ENCODE measurements around the gene CELF2.
"Not testable (repeated sequence)": the region's sequence is repeated elsewhere in the genome, so short reads cannot be mapped to it uniquely, and the experiment has no call there.

Gene CELF2

DNA sequence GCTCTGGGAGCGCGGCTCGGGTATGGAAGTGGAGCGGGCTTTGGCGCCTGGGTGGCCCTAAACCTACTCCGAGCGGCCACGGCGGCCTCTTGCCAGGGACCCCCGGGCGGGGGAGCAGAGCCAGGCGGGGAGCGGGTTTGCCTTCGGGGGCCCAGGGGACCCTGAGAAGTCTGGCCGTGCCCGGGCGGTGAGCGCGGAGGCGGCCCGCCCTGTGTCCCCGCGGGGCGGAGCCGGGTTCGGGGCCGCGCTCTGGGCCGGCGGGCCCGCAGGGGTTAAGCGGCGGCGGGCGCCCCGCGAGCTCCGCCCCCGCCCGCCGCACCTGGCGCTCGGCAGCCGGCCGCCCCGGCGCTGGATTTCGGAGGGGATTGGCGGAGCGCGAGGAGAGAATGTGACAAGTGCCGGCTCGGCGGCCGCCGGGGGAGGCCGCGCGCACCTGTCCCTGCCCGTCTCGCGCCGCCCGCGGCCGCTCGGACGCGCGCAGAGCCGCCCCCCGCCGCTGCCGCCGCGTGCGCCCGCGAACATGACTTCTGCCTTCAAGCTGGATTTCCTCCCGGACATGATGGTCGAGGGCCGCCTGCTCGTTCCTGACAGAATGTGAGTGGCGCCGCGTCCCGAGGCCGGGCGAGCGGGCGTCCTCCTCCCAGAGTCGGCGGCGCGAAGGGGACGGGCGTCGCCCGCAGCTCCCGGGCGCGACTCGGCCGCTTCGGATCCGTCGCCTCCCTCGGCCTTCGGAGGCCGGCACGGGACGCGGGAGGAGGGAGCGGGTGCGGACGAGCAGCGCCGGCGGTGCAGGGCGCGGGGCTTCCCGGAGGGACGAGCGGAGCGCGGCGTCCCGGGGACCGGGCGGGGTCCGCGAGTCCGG is at the start of gene CELF2:
Gene CELF2, plus strand, starts transcription at position 303 of the 862 bp plus-strand sequence. Its CDS starts 218 bp downstream, at position 521.
- no peak for DNase-seq

DNA sequence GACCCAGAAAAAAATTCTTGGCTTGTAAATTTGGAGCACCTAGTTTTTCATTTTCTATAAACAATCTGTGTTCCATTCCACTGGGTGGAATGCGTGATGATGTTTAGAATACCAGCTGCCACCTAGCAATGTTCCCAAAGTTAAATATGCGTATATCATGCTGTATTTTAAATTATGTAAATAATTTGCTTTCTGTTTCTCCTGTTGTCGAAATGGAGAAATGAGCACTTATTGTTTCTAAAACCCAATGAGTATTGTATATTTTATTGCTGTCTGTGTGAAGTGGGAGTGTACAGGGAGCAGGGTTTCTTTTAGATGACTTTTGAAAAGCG is 49.4 kb upstream of the CELF2 start:
- no peak for DNase-seq

DNA sequence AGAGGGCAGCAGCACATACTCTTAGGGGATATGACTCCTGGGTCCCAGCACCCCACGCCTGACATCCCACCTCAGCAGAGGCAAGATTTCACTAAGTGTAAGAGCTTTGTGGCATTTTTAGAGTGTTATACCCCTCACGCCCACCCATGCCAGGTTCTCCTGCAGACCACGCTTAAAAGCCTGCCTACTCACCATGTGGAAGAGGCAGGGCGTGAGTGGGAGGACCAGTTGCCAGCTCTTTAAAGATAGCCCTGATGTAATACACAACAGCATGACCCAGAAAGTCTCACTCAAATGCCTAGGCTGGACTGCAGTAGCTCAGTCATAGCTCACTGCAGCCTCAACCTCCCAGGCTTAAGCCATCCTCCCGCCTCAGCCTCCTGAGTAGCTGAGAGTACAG is 44.4 kb upstream of the CELF2 start:
- DNase-seq = no peak

GRCh38 chr10:10975647-10976046 is 42.0 kb upstream of the CELF2 start:
- no peak for DNase-seq

GRCh38 chr10:10976652-10977051 is 41.0 kb upstream of the CELF2 start:
- no peak for DNase-seq

DNA sequence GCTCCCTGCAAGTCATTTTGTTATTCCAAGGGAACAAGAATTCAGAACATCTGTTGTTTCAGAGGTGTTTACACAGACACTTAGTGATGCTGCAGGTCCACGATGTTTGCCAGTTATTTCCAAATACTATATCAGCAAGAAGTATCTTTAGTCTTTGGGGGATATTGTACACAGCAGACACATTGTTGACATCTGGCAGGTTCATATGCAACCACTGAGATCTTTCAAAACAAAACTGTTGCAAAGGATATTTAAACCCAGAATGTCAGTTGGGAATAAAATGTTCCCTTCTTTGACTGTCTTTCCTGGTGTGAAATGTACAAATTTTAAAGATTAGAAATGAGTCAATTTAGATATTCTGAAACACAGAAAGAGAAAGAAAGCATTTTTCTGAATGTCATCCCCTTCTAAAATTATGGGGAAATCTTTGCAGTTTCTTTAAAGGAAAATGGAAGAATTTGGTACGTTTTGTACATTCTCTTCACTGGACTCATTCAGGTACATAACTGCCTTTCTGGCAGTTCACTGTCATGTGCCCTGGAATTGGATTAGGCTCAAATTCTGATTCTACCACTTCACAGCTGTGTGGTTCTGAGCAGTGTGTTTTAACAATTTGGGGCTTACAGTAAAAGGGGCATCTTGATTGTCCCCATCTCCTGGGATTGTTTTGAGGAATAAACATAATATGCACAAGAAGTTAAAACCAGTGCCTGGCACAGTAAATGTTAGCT is 40.3 kb upstream of the CELF2 start:
- DNase-seq = no peak

DNA sequence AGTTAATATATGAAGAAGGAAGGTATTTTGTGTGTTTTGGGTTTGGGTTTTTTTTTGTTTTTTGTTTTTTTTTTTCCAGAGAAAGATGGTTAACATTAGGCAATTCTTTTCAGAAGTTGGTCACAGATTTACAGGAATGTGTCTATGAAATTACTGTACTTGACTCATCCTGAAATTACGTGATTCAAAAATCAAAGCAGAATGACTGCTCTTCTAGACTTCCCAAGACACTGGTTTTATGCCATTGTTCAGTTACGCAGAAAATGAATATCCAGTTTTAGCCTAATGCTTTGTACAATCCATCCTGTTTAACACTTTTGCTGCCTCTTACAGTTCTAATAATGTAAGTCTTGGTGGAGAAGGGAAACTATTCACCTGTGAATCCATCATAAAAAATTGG is 39.7 kb upstream of the CELF2 start:
- DNase-seq = no peak

DNA sequence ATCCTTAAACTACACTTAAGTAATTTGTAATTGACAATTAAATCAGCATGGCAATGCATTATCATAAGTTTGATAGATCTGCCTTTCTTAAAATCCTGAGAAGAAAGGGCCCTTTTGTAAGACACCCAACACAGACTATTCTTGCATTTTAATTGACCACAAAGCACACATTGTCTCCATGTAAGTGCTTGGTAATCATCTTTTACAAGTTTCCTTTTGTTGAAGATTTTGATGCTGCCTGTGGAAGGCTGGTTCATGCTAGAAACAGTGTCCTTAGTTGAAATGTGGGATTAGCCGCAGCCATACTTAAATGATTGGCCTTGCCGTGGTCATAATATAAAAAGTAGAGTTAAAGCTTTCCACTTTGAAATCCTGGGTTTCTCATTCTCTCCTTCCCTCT is 32.3 kb upstream of the CELF2 start:
- DNase-seq = no peak

DNA sequence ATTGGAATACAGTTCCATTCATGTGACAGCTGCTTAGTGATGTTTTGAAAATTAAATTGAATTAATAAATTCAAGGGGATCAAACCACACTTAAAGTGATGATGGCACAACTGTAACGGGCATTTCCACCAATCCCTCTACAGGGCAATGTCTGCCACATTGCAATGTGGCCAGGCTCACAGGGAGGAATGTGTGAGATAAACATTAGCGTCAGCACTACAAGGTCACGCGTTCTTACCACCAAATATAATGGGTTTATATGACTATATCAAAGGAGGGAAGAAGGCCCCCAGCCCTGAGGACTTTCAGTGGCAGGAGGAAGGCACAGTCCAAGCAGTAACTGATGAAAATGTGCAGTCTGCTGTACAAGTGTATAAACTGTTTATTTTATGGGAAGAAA is 31.1 kb upstream of the CELF2 start:
- no peak for DNase-seq

DNA sequence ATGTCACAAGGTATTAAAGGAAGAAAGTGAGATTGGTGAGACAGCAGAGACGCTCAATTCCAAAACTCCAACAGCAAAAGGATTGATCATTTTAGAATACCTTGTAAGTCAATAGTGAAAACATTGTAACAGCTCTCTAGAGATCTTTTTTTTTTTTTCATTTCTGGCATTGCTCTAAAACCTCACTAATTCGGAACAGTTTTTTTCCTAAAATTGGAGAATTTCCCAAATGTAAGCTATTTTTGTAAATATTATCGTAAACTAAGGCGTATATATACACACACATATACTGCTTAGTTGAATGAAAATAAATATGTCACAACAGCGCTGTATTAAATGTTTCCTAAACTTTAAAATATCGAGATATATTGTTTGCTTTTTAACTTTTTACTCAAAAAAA is 30.6 kb upstream of the CELF2 start:
- DNase-seq = no peak

DNA sequence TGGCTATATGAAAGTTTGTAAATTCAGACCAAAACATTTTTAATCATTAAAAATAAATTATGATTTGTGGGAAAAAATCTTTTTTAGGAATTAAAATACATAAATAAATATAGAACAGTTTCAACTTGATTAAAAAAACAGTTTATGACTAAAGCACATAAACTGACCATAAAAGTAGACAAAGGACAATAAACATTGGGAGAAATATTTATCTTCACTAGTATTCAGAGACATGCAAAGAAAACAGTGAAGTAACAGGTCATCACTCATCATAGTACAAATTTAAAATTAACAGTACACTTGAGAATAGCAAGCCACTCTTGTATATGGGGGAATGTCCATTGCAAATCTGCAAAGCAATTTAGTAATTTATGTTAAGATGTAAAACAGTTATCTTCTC is 28.0 kb upstream of the CELF2 start:
- DNase-seq = no peak

DNA sequence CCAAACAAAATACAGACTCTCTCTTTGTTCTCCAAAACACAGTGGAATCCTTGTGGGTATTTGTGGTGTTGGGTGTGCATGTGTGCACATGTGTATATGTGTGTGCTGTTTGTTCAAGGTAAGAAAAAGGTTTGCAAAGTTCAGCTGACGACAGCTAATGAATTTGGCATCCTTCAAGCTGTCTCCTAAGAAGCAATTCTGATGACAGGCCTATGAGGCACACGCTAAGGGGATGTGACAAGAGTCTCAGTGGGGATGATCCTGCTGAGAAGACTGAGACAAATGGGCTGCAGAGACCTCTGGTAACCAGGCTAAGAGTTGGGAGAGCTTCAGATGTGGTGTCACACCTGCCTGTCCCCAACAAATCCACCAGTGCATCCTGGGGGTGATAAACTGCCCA is 26.5 kb upstream of the CELF2 start:
- DNase-seq = no peak

GRCh38 chr10:10992072-10992471 is 25.6 kb upstream of the CELF2 start:
- DNase-seq = no peak

DNA sequence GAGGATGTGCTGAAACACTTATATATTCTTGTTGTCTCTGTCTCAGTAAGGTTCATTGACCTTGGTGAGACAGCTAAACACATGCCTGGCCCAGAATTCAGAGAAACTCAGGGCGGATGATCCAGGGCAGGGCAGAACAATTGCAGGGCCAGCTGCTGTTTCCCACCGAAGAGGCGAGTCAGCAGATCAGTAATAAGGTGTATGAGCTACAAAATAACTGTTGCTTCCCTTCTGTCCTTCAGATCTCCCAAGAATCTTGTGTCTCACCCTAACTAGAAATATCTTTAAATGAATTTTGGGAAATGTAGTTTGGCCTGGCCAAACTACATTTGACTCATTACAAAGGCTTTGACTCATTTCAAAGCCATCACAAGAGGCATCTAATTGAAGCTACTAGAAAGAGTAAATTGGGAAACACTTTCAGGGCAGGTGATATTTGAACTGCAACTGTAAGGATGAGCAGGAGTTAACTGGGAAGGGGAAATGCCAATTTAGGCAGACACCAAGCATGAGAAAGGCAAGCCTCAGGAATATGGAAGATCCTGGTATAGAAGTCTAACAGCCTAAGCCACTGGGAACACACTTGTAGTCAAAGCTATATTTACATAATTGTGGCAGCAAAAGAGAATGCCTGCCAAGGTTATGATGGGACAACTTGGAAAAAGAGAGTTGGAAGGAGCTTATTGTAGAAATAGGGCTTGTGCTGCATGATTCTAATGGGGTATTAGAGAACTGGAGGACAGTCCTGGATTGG is 24.5 kb upstream of the CELF2 start:
- no peak for DNase-seq

DNA sequence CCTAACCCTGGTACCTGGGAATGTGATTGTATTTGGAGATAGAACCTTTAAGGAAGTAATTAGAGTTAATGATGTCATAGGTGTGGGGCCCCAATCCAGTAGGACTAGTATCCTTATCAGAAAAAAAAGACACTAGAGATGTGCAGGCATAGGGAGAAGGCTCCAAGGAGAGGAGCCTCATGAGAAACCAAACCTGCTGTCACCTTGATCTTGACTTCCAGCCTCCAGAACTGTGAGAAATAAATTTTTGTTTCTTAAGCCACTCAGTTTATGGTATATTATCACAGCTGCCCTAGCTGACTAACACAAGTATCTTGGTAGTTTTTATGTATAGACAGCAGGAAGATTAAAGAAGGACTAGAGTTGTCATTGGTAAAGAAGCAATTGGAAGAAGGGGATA is 23.9 kb upstream of the CELF2 start:
- no peak for DNase-seq

DNA sequence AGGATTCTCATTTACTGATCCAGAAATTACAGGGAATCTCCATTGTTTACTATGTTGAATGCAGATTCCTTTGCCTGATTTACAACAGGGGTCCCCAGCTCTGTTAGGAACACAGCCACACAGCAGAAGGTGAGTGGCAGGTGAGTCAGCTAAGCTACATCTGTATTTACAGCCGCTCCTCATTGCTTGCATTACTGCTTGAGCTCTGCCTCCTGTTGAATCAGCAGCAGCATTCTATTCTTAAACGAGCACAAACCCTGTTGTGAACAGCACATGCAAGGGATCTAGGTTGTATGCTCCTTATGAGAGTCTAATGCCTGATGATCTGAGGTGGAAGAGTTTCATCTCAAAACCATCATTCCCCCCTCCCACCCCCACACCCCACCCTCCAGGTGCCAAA is 23.3 kb upstream of the CELF2 start:
- no peak for DNase-seq

DNA sequence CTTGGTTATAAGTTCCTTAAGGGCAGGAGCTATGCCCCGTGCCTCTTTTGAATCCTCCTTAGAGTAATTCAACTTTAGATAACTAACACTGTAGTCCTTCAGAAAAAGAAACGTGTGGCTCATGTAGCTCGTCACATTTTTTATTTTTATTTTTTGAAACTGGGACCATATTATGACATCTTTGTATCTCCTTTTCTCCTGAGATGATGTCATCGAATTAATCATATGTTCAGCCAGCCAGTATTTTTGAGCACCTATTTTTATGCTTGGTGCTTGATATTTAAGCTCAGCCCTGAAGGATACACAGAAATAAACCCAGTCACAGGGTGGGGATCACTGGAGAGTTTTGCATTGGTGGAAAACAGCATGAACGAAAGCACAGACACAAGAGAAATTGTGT is 22.6 kb upstream of the CELF2 start:
- DNase-seq = no peak

DNA sequence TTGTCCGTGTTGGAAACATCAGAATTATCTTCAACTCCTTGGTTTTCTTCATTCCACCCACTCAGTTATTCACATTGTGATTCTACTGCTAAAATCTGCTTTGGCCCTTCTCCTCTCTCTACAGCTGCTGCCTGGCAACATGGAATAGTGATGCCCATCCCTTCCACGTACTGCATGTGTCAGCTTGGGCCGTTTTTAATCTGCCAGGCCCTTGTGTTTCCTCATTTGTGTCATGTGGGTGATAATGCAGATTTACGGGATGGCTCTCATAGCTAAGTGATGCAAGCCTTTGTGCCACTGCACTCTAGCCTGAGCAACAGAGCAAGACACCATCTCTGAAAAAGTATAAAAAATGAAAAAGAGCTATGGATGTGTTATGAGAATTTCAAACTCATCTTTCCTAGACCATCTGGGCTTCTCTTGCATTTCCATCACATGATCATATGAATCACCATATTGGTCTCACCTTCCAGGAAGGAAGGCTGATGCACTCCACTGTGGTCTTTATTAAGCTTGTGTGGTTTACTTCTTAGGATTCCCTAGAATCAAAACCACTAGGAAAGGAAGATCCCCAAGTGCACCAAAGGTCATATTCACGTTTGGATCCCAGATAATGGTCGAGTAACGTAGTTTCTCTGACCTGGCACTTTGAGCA is 20.6 kb upstream of the CELF2 start:
- DNase-seq = no peak

- DNase-seq = not testable (repeated sequence)
Observed at GRCh38 chr10:10999501-10999900, 18.2 kb upstream of the CELF2 start.

DNA sequence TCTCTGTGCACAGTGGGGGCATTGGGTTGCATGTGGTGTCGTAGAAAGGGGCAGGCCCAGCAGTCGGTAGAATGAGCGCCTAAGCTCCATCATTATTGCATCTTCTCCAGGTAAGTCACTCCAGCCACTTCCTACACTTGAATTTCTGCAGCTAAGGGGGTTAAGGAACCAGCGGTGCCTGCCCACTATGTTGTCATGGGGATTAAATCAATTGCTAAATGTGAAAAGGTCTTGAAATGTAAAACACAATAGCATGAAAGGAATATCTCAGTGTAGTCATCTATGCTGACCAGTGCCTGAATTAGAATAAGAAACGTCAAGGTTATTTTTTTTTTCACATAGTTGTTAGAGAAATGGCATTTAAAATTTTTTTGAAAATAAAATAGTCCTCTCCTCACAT is 15.2 kb upstream of the CELF2 start:
- no peak for DNase-seq

GRCh38 chr10:11002916-11003315 is 14.8 kb upstream of the CELF2 start:
- no peak for DNase-seq

- no peak for DNase-seq
Observed at GRCh38 chr10:11003679-11004078, 14.0 kb upstream of the CELF2 start.
